ENCODE measurements around the gene CELF3. TPM values are rescaled to one million over a fixed set of nuclear protein-coding genes. Genes with fewer than 3 reads are reported as not detected.

The CELF3 gene
- total and polyA plus RNA-seq, 2 donors = 0.37 to 0.47 TPM

GRCh38 chr1:151729157-151729965 is 12.8 kb upstream of the CELF3 start:
- WGBS = 56% methylated on average over 10 of the region's 10 CpGs
- Histone ChIP-seq H3K4me3 (ENCODE audit: low read depth, low read length) (no peak overlapping the region), H3K4me1 (ENCODE audit: insufficient read depth) (no peaks in the 10 kb centered on the region), H3K27ac (ENCODE audit: low read depth) (no peak overlapping the region), H3K36me3 (ENCODE audit: insufficient read depth) (no peaks in the 10 kb centered on the region)
- DNase-seq (ENCODE audit: extremely low spot score) = no peak

DNA sequence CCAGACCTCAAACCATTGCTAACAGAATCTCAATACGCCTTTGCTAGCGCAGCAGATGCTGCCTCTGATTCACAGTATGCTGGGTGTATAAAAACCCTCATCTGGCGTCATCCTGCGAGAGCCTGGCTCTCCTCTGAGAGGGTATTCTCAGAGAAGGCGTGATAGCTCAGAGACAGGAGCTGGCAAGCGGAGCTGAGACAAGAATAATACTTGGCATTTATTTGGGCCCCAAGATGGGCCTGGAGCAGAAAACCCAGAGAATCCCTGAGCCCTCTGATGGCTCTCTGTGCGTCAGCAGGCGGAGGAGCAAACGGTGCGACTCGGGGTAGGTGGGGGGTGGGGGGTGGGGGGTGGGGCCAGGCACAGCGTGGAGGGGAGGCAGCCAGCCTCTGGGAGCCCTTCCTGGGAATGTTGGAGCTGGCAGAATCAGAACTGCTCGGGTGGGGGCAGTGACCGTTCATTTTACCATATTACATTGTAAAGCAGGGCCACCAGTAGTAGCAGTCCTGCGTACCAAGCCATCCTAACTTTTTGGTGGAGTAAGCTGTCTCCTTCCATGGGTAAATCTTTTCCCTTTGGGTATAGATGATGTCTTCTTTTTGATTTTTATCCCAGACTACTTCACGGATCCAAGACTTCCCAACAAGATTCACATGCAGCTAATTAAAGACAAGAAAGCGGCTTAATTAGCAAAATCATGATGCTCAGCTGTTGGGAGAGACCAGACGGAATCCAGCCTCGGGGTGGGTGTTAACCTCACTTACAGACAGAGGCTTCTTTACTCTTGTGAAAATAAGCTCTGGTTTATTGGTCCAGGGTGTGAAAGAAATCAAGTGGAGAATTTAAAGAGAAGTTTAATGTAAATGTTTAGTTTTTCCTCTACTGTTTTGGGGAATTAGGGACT is 11.8 kb upstream of the CELF3 start:
- Histone ChIP-seq H3K27ac (ENCODE audit: low read depth) (no peak overlapping the region), H3K4me1 (ENCODE audit: insufficient read depth) (no peaks in the 10 kb centered on the region), H3K4me3 (ENCODE audit: low read depth, low read length) (no peak overlapping the region), H3K36me3 (ENCODE audit: insufficient read depth) (no peaks in the 10 kb centered on the region)
- DNase-seq (ENCODE audit: extremely low spot score) = no peak
- WGBS = 20% methylated on average over 19 of the region's 19 CpGs

- no peak overlapping the region for H3K27ac ChIP-seq (ENCODE audit: low read depth)
- H3K36me3 ChIP-seq (ENCODE audit: insufficient read depth) = no peaks in the 10 kb centered on the region
- no peak for DNase-seq (ENCODE audit: extremely low spot score)
- no peak overlapping the region for H3K4me3 ChIP-seq (ENCODE audit: low read depth, low read length)
- H3K4me1 ChIP-seq (ENCODE audit: insufficient read depth) = peaks cover 2% of the 10 kb centered on the region
- WGBS = 48% methylated on average over 3 of the region's 3 CpGs
Observed at GRCh38 chr1:151723726-151724370, 7.2 kb upstream of the CELF3 start.

- WGBS = 29% methylated on average over 17 of the region's 17 CpGs
- Histone ChIP-seq H3K4me1 (ENCODE audit: insufficient read depth) (peaks cover 2% of the 10 kb centered on the region), H3K4me3 (ENCODE audit: low read depth, low read length) (peak overlapping the region; percentile 52), H3K27ac (ENCODE audit: low read depth) (no peak overlapping the region), H3K36me3 (ENCODE audit: insufficient read depth) (no peaks in the 10 kb centered on the region)
- no peak for DNase-seq (ENCODE audit: extremely low spot score)
Observed at GRCh38 chr1:151721788-151722510, 5.3 kb upstream of the CELF3 start.

DNA sequence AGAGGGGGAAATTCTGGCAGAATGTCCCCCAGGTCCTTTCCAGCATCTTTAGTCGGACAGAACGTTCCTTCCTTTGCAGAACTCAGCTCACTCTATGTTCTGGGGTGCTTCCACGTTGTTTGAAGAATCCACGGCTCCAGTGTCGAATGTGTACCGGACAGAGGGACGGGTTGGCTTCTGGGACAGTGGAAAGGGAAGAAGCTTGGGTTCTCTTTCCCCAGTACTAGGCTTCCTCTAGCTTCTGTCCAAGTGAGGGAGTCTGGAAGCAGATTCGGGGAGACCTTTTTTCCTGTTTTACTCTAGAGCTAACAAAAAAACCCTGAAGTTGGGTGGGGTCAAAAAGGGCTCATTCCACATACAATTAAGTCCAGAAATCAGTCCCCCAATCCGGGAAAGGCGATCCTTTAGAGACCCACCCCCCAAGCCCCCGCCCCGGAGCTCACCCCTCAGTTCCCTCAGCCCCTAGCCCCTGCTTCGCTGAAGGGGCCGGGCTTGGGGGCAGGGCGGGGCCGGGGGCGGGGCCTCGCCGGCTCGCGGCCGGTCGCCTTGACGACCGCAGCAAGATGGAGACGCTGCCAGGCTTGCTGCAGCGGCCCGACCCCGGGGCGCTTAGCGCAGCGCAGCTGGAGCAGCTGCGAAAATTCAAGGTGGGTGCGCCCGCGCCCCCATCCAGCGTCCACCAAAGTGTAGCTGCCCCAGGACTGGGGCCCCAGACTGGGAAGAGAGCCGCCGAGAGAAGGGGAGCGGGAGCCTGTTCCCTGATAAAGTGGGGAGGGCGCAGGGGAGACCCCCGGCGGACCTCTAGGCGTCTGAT is 4.6 kb upstream of the CELF3 start, which contains the start of gene RIIAD1:
TSS of gene RIIAD1 (plus strand) at position 549 of the 814 bp plus-strand sequence. CDS start at position 564, 15 bp downstream.
- Histone ChIP-seq H3K27ac (ENCODE audit: low read depth) (no peak within 1 kb of the TSS), H3K4me3 (ENCODE audit: low read depth, low read length) (peak within 1 kb of the TSS; percentile 52), H3K36me3 (ENCODE audit: insufficient read depth) (no peaks in the 10 kb centered on the region), H3K4me1 (ENCODE audit: insufficient read depth) (peaks cover 2% of the 10 kb centered on the region)
- no peak for DNase-seq (ENCODE audit: extremely low spot score)
- 2% methylated on average over 44 of the region's 44 CpGs for WGBS

GRCh38 chr1:151720554-151720953 is 4.0 kb upstream of the CELF3 start:
- H3K4me3 ChIP-seq (ENCODE audit: low read depth, low read length) = peak overlapping the region; percentile 52
- no peaks in the 10 kb centered on the region for H3K36me3 ChIP-seq (ENCODE audit: insufficient read depth)
- WGBS = 18% methylated on average over 5 of the region's 5 CpGs
- DNase-seq (ENCODE audit: extremely low spot score) = no peak
- H3K27ac ChIP-seq (ENCODE audit: low read depth) = no peak overlapping the region
- peaks cover 2% of the 10 kb centered on the region for H3K4me1 ChIP-seq (ENCODE audit: insufficient read depth)

DNA sequence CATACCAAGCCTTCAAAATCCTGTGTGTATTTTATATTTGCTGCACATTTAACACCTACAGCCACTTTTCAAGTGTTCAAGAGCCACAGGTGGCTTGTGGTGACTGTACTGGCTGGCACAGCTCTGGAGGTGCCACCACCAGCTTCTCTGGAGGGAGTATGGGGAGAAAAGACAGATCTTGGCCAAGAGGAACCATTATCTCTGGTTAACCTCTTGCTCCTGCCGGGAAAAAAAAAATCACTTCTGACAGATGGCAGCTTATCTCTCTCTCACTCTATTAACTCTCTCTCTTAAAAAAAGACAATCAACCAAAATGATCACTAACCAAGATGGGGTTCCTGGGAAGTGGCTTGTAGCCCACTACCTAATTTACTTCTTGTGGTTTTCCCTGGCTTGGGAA is 3.5 kb upstream of the CELF3 start:
- Histone ChIP-seq H3K36me3 (ENCODE audit: insufficient read depth) (no peaks in the 10 kb centered on the region), H3K27ac (ENCODE audit: low read depth) (no peak overlapping the region), H3K4me1 (ENCODE audit: insufficient read depth) (peaks cover 2% of the 10 kb centered on the region), H3K4me3 (ENCODE audit: low read depth, low read length) (peak overlapping the region; percentile 52)
- no peak for DNase-seq (ENCODE audit: extremely low spot score)
- 45% methylated on average over 1 of the region's 1 CpG for WGBS

DNA sequence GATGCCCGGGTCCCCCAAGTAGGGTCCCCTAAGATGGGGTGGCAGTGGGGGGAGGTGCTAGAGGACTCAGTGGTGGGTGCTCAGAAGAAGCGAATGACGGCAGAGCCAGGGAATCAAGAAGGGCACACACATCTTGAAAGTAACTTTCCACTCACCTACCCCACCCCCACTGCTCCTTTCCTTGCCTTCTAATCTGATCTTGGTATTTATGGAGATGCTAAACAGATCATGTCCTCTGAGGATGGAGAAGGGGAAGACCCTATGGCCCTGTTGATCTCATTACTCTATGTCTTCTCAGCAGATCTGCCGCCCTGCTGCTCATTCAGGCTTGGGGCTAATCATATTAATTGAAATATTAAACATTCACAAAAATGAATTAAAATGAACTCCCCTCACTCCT is 2.1 kb upstream of the CELF3 start:
- Histone ChIP-seq H3K4me1 (ENCODE audit: insufficient read depth) (peaks cover 2% of the 10 kb centered on the region), H3K36me3 (ENCODE audit: insufficient read depth) (no peaks in the 10 kb centered on the region), H3K4me3 (ENCODE audit: low read depth, low read length) (no peak overlapping the region), H3K27ac (ENCODE audit: low read depth) (no peak overlapping the region)
- WGBS = 80% methylated on average over 4 of the region's 4 CpGs
- DNase-seq (ENCODE audit: extremely low spot score) = no peak

DNA sequence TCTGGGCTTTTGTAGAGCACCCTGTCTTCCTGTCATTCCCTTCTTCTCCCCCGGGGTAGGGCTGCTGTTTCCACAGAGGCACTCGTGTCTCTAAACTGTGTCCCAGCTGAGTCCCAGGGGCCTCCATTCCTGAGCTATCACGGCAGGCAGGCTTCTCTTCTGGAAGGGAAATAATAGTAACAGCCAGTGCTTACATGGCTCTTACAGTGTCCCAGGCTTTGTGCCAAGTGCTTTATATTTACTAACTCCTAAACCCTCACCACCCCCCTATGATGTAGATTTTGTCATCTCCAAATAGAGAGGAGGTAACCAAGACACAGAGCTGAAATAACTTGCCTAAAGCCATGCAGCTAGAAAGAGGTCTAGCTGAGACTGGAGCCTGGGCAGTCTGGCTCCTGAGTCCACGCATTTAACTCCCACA is 1.4 kb upstream of the CELF3 start:
- WGBS = 26% methylated on average over 4 of the region's 4 CpGs
- DNase-seq (ENCODE audit: extremely low spot score) = no peak
- Histone ChIP-seq H3K36me3 (ENCODE audit: insufficient read depth) (no peaks in the 10 kb centered on the region), H3K4me1 (ENCODE audit: insufficient read depth) (peaks cover 2% of the 10 kb centered on the region), H3K4me3 (ENCODE audit: low read depth, low read length) (no peak overlapping the region), H3K27ac (ENCODE audit: low read depth) (no peak overlapping the region)

DNA sequence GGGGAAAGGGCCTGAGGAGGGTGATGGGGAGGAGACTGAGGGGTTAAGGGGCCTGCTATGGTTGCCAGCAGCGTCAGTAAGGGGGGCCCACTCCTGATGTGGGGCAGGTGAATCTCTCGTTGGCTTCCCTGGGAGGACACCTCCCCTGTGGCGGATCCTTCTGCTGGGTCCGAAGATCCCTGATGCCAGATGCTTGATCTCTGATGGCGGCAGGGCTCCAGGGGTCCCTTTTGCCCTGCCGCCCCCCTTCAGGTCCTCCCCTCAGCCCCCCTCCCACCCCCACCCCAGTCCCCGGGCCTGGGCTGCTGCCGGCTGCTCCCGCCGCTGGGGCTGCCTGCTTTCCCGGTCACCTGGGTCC is 219 bp downstream of the CELF3 start:
- Histone ChIP-seq H3K27ac (ENCODE audit: low read depth) (no peak overlapping the region), H3K4me3 (ENCODE audit: low read depth, low read length) (no peak overlapping the region), H3K36me3 (ENCODE audit: insufficient read depth) (no peaks in the 10 kb centered on the region), H3K4me1 (ENCODE audit: insufficient read depth) (peaks cover 2% of the 10 kb centered on the region)
- no peak for DNase-seq (ENCODE audit: extremely low spot score)
- WGBS = 8% methylated on average over 11 of the region's 11 CpGs

DNA sequence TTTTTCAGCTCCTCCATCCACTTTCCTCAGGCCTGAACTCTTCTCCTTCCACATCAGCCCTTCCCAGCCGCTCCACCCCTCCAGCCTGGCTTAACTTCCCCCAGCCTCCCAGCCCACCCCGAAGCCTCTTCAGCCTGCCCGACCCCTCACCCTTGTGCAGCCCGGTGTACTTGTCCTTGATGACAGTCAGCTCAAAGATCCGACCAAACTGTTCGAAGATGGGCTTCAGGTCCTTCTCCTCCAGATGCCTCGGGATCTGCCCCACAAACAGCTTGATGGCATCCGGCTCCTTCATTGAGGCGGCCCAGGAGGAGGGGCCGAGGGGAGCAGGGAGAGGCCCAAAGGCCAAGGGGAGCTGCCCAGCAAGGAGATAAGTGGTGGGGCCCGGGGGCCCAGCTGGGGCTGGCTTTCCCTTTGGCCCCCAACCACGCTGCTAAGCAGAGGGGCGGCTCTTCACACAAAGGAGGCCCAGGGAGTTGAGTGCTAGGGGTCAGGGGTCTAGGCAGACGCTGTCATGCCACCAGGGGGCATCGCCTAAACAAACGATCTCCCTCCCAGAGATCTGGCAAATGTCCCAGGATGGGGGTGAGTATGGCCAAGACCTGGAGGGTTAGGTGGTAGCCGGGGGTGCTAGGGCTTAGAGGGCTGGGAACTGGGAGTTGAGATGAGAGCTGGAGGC is 738 bp downstream of the CELF3 start:
- Histone ChIP-seq H3K27ac (ENCODE audit: low read depth) (no peak overlapping the region), H3K4me3 (ENCODE audit: low read depth, low read length) (no peak overlapping the region), H3K4me1 (ENCODE audit: insufficient read depth) (peaks cover under 1% of the 10 kb centered on the region), H3K36me3 (ENCODE audit: insufficient read depth) (no peaks in the 10 kb centered on the region)
- DNase-seq (ENCODE audit: extremely low spot score) = no peak
- 33% methylated on average over 17 of the region's 17 CpGs for WGBS
